ENCODE data around the gene C9orf152.

- TF ChIP-seq CTCF (IDR thresholded peaks at IDR 0.05), result no peak
- TF ChIP-seq POLR2A (IDR thresholded peaks at IDR 0.05), result no peak
- TF ChIP-seq POLR2AphosphoS5 (IDR thresholded peaks at IDR 0.05), result no peak
Observed at GRCh38 chr9:110185806-110186205, 22.2 kb downstream of the C9orf152 start.
